Neural cell (in vitro differentiated cells): Measurements from ENCODE around the gene AGBL4.

Experiments
- CTCF ChIP-seq: fragments of 450-650 bp; IDR thresholded peaks from 2 replicates; pipeline ENCODE4 v1.5.1; 2014; ENCODE audit warnings: antibody characterized with exemption, mild to moderate bottlenecking, moderate library complexity; ENCODE audit not compliant: poor library complexity, severe bottlenecking
- SMC3 ChIP-seq: fragments of 450-650 bp; conservative IDR thresholded peaks from 2 replicates; pipeline ENCODE4 v1.6.1; 2014; ENCODE audit warnings: antibody characterized with exemption, mild to moderate bottlenecking, moderate library complexity; ENCODE audit not compliant: poor library complexity

DNA sequence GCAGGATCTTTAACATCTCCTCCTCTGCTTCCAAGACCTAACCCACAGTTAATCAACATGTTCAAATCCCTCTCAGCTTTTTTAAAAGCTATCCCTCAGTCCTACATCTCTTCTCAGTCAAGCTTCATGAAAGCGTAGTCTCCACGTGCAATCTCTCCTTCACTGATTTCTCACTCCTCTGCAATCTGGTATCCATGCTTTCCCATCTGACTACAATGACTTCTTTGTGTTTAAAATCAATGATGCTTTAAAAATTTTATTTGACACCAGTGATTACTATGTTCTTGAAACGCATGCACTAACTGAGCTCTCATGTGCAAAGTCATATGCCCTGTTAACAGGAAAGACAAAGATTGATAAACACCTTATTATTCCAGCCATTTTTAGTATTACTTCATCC, 1179.6 kb downstream of the AGBL4 start:
- TF ChIP-seq SMC3 (no peak), CTCF (no peak)
